NCI-H2196 treated with DMSO at 0.1 percent for 48 hours (cell line): ENCODE results near the gene TRAK2.
"Not testable (repeated sequence)": the region's sequence is repeated elsewhere in the genome, so short reads cannot be mapped to it uniquely, and the experiment has no call there.

Experiments used
- DNase-seq: peaks from one replicate; lab custom pipeline; 2025; ENCODE audit not compliant: unreplicated experiment; lab: John Stamatoyannopoulos, UW

The TRAK2 gene

DNA sequence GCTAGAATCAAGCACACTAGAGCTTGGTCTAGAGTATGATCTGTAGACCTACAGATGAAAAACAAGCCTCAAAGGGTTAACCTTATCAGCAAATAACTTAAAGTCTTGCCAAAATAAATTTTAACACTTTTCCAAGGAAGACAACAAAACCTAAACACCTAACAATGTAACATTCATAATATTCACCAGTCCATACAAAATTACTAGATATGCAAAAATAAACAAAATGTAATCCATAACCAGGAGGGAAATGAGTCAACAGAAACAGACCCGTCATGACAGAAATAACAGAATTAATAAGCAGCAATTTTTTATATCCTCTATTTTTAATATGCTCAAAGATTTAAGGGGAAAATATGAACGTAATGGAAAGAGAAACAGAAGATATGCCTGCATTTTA lies 36.1 kb downstream of the TRAK2 start:
- no peak for DNase-seq

- no peak for DNase-seq
These were observed 36.9 kb downstream of the TRAK2 start for GRCh38 chr2:201414099-201415023.

GRCh38 chr2:201413552-201413951 lies 37.7 kb downstream of the TRAK2 start:
- DNase-seq: no peak

DNA sequence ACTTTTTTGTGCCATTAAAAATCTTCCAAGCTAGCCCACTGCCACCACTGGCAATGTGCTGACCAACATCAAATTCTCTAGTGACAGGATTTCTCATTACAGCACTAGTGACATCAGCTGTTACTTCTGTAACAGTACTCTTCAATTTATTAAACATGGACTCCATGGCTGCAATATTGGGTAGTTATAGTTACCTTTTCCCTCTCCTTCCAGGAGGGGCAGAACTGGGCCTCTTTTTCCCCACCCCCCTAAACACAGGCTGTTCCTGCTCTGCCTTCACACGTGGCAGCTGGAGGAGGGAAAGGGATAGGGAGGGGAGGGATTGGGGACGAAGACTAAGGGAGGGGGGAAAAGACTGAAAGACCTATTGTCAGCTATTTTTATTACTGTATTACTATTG lies 38.1 kb downstream of the TRAK2 start:
- no peak for DNase-seq

DNA sequence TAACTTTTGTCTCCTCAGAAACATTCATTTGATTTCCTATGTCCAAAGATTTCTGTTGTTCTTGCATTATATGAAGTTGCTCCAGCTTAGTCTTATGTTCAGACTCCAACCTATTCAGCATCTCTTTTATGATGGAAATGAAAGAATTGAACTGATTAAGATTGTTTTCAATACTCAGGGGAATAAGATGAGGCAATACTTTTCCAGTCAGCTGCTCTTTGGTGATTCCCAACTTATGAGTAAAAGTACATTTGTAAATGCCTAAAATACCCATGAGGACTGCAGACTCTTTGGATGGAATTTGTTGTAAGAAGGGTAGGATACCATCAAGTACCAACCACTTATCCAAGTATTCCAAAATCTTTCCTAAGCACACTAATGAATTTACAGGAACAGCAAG lies 39.8 kb downstream of the TRAK2 start:
- DNase-seq: no peak

DNA sequence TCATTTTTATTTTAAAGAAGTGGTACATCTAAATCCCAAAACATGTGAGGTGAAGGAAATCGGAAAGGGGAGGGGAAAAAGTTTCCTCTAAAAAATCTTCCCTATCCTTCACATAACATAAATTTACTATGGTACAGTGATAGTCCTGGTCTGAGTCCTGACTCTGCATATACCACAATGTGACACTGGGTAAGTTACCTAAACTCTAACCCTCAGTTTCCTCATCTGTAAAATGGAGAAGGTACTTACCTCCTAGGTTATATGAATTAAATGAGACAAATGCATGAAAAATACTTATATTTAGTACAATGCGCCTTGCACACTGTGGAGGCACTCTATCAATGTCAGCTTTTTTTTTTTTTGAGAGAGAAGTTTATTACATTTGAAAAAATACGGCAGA lies 42.3 kb downstream of the TRAK2 start:
- DNase-seq: no peak

GRCh38 chr2:201407265-201407664 lies 44.0 kb downstream of the TRAK2 start:
- no peak for DNase-seq

GRCh38 chr2:201406077-201406662 lies 45.1 kb downstream of the TRAK2 start:
- peak; percentile 9 for DNase-seq

DNA sequence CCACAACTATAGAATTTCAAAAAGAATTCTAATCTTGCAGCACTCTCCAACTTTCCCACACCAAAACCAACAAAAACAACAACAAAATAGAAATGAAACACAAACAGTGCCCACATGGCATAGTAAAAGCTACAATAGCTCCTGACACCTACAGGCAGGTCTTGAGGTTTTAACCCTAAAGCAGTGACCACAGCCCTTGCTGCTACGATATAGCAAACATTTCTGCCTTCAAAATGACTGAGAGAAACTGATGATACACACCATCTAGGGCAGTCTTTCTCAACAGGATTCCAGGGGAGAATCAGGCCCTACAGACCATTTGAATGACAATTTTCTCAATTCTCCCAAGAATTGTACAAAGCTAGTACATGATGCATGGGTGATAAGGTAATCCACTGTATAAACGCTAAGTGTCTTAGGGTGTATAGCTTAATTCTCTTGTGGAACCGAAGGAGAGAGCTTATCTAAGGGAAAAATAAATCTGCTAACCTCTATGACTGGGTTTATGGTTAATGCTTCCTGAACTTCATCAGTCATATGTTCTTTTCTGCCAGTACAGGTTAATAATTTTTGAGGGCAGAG lies 46.5 kb downstream of the TRAK2 start:
- DNase-seq: no peak

DNA sequence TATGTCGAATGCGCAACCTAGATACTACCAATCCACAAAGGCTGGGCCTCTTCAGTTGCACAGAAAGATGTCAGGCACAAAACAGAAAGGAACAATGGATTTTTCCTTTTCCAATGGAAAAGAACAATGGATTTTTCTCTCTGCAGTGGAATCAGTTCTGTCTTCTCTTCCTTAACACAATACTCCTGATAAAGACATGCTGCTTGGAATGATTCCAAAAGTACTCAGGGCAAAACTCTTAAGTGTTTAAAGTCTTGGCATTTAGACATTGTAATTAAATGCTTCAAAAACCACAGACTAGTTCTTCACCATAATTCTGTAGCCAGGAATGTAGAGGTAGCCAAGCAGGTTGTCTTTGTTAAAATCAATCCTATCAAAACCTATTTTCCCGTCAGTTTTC lies 47.4 kb downstream of the TRAK2 start:
- no peak for DNase-seq

DNA sequence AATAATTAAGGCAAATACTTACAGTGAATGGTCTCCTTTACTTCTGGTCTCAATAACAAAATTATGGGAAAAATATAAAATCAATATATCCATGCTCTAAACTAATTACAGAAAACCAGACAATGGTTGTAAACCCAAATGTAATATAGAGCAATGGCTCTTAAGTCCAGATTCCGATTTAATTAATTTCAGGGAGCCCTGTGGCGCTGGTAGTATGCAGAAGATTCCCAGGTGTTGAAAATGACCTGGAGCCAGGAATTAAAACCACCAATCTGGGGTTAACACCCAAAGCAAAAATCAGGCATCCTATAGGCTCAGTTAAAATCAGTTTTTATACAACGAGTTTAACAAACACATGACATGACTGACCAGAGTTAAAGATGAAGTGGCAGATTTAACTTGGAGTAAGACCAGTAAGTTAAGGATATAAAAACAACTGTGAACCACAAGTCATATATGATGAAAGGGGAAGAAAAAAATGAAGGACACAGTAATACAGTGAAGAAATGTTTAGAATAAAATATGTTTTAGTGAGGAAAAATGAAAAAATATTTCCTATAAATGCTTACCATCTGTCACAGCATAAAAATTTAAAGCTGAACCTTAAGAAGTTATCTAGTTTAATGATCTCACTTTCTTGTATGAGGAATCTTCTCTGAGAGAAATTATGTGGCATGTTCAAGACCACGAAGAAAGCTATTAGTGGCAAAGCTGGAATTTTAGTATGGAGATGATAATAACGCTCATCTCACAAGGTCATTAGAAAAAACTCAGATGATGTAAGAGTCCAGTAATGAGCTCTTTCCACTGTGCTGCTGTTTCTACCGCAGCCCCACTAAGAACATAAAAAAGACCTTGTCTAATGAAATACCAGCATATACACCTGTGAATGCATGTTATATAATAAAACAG lies 48.4 kb downstream of the TRAK2 start:
- no peak for DNase-seq

DNA sequence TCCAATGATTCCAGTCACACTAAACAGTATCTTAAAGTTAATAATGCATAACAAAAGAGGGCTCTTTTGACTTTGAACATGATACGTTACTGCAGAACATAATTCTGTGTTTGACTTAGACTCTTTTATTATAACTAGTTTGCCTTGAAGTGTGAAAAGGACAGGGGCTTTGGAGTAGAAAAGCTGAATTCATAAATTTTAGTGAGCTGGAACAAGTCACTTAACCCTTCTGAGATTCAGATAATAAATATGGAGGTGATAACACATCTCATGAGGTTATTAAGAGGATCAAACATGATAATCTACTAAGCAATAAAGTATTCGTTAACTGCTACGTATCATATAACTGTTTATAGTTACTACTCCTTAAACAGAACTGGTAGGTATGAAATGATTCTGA lies 49.4 kb downstream of the TRAK2 start:
- DNase-seq: no peak

GRCh38 chr2:201396595-201396994 lies 54.7 kb downstream of the TRAK2 start:
- no peak for DNase-seq

DNA sequence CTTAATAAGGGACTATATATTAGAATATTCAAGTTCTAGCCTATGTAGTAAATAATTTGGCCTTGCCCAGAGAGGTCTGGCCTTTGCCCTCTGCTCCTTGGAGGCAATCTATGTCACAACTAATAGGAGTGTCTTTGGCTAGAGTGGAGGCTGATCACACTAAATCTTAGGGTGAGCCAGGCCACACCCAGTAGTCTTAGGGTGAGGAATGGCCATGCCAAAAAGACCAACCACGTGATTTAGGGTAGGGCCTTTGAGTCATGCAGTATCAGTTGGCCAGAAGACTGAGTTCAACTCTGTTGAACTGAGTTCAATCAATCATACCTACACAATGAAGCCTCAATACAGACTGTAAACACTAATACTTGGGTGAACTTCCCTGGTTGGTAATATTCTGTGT lies 68.1 kb downstream of the TRAK2 start:
- DNase-seq: no peak

DNA sequence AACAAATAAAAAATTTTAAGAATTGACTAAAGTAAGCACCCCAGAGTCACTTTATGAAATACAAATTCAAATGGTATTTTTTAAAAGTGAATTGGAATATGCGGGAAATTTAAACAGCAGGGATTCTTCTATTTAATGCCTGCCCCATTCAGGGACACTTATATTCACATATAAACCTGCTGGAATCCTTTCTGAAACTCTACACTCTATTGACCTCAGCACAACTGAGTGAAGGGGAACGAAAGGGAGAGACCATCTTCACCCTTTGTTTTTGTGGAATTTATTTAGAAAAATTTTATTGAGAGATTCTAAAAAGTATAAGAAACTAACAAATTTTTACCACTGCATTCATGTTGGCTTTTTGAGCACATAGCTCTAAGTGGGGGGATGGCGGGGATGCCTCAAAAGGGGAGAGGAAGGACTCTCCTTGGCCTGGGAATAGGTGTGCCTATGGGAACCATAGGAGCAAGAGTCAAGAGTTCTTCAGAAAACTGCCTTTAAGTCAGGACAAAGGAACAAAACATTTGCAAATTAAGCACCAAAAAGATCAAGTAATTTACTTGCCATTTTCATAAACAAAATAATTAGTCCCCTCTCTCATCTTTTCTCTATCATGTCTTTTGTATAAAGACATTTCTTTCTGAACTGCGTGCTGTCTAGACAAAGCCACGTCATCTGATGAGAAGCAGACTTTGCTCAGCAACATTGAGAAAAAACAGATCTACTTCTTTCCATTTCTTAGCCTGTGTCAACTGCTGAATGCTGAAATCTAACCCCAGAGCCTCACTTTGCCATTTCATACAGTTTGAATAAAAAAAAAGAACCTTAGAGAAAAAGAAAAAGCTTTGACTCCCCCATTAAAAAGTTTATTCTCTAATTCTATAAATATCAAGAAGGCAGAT lies 72.5 kb downstream of the TRAK2 start:
- no peak for DNase-seq

DNA sequence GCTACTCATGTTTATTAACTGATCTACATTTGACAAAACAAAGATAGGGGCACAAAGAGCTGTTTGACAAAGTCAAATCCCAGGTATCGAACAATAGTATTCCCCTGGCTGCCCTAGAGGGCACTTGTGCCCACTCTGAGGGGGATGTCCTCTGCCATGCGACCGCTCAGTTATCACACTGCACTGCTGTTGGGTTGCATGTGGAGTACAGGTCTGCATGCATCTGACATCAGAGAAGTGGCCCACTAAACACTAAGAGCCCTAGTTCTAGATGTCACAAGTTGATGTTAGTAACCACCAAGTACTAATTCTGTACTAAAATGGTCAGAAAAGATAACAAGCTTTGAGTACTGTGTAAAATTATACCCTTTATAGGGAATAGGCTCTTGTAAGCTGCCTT lies 74.0 kb downstream of the TRAK2 start:
- no peak for DNase-seq

DNA sequence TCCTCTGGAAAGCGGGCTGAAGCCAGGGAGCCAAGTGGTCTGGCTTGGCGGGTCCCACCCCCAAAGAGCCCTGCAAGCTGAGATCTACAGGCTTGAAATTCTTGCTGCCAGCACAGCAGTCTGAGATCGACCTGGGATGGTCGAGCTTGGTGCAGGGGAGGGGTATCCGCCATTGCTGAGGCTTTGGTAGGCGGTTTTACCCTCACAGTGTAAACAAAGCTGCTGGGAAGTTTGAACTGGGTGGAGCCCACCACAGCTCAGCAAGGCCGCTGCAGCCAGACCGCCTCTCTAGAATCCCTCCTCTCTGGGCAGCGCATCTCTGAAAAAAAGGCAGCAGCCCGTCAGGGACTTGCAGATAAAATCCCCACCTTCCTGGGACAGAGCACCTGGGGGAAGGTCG lies 81.5 kb downstream of the TRAK2 start:
- no peak for DNase-seq

DNA sequence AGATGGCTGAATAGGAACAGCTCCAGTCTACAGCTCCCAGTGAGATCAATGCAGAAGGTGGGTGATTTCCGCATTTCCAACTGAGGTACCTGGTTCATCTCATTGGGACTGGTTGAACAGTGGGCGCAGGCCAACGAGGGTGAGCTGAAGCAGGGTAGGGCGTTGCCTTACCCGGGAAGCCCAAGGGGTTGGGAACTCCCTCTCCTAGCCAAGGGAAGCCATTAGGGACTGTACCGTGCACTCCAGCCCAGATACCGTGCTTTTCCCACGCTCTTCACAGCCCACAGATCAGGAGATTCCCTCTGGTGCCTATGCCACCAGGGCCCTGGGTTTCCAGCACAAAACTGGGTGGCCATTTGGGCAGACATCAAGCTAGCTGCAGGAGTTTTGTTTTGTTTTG lies 81.9 kb downstream of the TRAK2 start:
- DNase-seq: not testable (repeated sequence)

DNA sequence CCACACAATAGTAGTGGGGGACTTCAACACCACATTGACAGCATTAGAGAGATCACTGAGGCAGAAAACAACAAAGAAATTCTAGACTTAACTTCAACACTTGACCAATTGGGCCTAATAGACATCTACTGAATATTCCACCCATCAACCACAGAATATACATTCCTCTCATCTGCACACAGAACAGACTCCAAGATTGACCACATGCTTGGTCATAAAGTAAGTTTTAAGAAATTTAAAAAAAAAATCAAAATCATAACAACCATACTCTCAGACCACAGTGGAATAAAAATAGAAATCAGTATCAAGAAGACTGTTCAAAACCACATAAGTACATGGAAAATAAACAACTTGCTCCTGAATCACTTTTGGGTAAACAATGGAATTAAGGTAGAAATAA lies 85.1 kb downstream of the TRAK2 start:
- DNase-seq: no peak

DNA sequence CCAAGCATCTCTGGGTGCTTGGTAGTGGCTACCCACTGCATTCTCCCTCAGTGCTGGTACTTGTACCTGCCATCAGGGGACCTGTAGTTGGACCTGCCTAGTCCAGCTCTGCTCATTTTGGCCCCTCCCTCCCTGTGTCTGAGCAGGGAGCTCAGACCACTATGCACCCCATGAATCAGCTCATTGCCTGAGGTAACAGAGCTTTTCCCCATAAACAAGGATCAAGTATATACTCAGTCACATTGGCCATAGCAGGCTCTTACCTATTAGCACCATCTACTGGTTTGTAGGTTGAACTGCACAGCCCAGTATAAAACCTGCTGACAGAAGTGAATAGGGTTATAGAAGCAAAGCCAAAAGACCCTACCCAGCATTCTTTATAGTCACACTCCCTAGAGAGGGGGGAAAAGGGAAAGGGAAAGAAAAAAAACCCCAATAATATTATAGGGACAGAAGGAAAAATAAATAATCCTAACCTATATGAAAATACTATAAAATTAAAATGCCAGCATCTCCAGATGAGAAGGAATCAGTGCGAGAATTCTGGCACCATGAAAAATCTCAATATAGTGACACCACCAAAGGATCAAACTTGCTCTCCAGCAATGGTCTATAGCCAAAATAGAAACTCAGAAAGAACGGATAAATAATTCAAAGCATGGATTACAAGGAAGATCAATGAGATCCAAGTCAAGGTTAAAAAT lies 87.2 kb downstream of the TRAK2 start:
- peak; percentile 4 for DNase-seq
